Gastrocnemius medialis (tissue), 4 donors: ENCODE data around the gene UPF2.

Source experiments
- CTCF ChIP-seq, 5 experiments: fragments of 450-650 bp in 3 of 5; fragments of 200-600 bp in 2 of 5; sonication (generic) in 2 of 5; IDR thresholded peaks in 4 of 5; conservative IDR thresholded peaks in 1 of 5; 1 replicate in 4 of 5; 2 replicates in 1 of 5; pipeline ENCODE4 v1.5.1; 2016 to 2019; ENCODE audit warnings: antibody characterized with exemption in 5 of 5, mild to moderate bottlenecking in 3 of 5, moderate library complexity in 3 of 5
- POLR2A ChIP-seq, 2 donors: fragments of 450-650 bp; IDR thresholded peaks; one replicate each; pipeline ENCODE4 v1.6.1; 2017; ENCODE audit warnings: antibody characterized with exemption in 2 of 2, mild to moderate bottlenecking in 2 of 2, moderate library complexity in 2 of 2

GRCh38 chr10:12077580-12078180 is 35.1 kb upstream of the UPF2 start:
- TF ChIP-seq CTCF (IDR thresholded peaks at IDR 0.05 in 4 of 5, conservative IDR thresholded peaks at IDR 0.05 in 1 of 5) (no peak), POLR2A (IDR thresholded peaks at IDR 0.05) (no peak)
